Inferior parietal cortex (tissue), 1 donor: ENCODE data around the gene AGBL1.

Experiments used
- DNase-seq: peaks from one replicate; pipeline ENCODE4 v3.0.0-alpha.2; 2016; ENCODE audit errors: extremely low spot score

AGBL1 gene

DNA sequence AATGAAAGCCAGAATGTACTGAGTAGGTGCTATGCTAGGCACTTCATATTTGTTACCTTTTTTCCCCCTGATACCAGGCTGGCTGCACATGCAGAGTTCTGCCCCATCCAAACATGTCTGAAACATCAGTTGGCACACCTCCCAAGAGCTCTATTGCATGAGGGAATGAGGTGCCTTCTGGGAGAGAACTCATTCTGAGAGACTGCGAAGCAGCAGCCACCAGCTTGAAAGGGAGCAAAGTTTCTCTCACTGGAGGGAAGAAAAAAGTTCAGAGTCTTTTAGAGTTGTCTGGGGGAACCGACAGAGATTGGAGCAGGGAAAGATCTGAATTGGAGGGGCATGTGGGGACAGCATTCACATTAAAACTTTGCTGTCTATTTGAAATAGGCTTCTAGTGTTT, 84.1 kb downstream of the AGBL1 start:
- no peak for DNase-seq

- DNase-seq: no peak
Measured at GRCh38 chr15:86164232-86164898, 84.7 kb downstream of the AGBL1 start.

- no peak for DNase-seq
Measured at GRCh38 chr15:86165265-86166211, 85.9 kb downstream of the AGBL1 start.

GRCh38 chr15:86167841-86168240, 88.2 kb downstream of the AGBL1 start:
- no peak for DNase-seq

DNA sequence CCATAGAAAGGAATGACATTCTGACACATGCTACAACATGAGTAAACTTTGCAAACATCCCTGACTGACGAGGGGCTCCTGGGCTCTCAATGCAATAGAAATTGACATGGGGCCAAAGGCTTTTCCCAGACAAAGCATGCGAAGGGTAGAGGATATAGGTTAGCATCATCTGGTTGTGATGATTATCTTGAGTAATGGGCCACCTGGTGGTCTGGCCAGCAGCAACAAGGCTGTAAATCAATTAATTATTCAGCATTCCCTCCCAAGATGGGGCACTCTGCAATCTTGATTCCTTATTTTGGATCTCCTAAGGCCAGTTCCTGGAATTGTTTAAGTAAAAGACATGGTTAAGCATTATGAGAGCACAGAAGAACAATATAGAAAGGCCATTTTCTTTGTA, 99.2 kb downstream of the AGBL1 start:
- no peak for DNase-seq

DNA sequence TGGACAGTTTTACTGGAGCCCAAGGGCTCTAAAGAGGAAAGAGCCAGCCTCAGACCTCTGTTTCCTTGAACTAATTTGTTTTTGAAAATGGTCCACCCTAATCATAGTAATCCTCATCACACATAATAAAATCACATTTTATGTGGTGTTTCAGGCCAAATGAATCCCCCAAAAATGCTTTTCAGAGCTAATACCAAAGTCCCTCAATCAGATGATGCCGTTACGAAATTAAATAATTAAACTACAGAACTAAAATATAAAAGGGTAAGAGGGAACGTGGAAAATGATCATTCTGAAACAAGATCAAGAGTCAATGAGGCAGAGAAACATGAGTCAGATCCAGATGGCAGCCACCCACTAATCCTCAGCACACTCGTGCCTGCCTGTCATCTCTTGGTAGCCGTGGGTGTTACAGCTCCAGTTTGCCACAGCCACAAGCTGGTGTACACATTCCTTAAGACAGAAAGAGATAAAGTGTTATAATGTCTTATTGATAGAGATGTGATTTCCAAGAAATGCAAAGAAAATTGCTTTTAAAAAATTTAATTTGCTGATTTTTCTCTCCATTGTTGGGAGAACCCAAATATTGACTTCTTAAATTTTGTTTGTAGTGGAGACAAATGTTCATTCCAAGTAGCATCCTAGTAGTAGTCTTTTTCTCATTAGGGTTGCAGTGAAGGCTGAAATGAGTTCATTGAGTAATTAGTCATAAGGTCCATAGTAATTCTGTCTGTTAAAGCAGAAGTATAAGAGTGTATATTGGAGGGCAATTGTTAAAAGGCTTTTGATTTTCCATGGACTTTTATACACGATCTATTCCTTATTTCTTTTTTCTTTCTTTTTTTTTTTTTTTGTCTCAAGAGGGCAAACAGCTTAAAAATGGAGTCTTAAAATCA, 104.2 kb downstream of the AGBL1 start:
- DNase-seq: peak; percentile 45

- no peak for DNase-seq
Measured at GRCh38 chr15:86193716-86194380, 114.2 kb downstream of the AGBL1 start.

DNA sequence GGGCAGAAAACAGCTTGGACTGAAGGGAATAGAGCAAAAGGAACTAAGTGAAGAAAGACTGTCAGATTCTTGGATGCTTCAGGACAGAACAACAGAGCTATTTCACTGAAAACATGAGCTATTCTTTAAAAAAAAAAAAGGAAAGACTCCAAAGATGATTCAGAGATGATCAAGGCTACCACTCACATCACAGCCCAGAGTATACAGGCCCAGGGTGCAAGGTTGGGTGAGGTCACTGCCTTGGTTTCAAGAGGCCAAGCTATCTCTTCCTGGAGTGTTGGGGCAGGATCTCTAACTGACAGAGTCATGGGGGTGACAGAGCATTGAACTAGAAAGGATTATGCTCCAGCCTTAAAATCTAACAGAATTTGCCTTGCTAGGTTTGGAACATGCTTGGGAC, 118.1 kb downstream of the AGBL1 start:
- no peak for DNase-seq

GRCh38 chr15:86199467-86200145, 119.9 kb downstream of the AGBL1 start:
- no peak for DNase-seq

DNA sequence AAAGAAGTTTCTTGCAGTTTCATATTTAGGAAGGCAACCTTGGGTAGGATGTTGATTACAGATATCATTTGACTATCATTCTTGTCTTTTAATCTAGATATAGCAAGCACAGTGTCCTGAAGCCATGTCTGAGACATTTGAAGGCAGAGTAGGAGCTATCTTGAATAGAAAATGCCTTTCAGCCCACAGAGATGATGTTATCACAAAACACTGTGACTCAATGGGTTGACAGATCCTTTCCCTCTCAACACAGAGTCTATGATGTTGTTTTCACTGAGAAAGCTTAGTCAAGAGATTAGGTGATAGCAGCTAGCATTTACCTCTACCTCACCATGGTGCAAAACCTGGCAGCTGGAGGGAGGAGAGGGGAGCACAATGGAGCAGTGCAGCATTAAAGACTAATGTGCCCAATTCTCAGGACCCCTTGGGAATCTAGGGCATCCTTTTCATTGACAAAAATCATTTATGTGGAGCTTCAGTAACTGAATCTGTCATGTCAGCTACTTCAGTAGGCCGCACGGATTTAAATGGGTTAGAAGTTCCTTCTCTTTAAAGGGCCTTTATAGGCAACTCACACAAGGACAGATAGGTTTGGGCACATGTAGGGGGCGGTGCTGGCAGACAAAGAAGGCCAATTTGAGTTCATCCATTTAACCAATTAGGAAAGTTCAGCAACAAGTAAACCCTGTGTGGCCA, 121.8 kb downstream of the AGBL1 start:
- no peak for DNase-seq

- no peak for DNase-seq
Measured at GRCh38 chr15:86203462-86203861, 123.8 kb downstream of the AGBL1 start.

DNA sequence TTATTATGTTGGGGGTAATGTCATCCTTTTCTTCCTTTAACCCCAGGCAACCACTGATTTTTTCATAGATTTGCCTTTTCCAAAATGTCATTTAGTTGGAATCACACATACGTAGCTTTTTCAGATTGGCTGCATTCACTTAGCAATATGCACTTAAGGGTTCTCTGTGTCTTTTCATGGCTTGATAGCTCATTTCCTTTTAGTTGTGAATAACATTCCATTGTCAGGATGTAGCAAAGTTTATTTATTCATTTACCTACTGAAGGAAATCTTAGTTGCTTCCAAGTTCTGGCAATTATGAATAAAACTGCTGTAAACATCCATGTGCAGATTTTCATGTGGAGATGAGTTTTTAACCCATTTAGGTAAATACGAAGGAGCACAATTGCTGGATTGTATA, 125.4 kb downstream of the AGBL1 start:
- no peak for DNase-seq

- no peak for DNase-seq
Measured at GRCh38 chr15:86213420-86213819, 133.7 kb downstream of the AGBL1 start.

GRCh38 chr15:86213888-86214287, 134.2 kb downstream of the AGBL1 start:
- DNase-seq: no peak

DNA sequence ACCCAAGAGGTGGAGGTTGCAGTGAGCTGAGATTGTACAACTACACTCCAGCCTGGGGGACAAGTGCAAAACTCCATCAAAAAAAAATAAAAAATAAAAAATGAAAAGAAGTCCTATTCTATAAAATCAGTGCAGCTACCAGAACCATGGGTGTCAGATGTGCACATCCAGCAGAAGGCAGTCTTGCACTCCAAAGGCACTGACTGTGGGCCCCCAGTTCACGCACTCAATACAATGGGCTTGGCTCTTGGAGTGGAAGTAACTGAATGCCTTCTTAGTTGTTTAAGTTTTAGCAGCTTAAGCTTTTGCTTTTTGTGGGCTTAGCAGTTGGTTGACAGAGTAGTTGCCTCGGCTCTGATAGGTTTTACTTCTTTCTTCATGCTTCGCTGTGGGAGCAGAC, 141.4 kb downstream of the AGBL1 start:
- DNase-seq: no peak

DNA sequence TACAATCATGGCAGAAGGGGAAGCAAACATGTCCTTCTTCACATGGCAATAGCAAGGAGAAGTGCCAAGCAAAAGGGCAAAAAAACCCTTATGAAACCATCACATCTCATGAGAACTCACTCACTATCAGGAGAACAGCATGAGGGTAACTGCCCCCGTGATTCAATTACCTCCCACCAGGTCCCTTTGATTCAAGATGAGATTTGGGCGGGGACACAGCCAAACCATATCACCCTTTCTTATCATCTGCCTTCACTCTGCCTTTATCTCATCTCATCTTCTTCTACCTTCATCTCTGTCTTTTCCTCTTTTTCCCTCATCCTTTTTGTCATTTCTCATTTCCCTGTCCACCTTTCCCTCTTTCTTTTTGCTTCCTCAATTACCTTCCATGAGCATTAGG, 149.6 kb downstream of the AGBL1 start:
- no peak for DNase-seq

- no peak for DNase-seq
Measured at GRCh38 chr15:86229936-86230335, 150.3 kb downstream of the AGBL1 start.

GRCh38 chr15:86231864-86232721, 152.4 kb downstream of the AGBL1 start:
- DNase-seq: peak; percentile 36

DNA sequence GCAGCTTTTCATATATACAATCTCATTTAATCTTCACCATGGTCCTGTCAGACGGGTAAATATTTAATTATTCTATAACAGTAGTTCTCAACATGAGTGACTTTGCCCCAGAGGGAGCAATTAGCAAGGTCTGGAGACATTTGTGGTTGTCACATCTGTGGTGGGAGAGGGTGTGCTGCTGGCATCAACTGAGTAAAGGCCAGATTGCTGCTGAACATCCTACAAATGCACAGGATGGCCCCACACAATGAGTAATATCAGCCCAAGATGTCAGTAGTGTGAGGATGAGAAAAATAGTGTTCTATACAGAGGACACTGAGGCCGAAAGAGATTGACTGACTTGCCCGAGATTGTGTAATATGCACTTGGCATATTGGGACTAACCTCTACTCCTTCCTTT, 156.0 kb downstream of the AGBL1 start:
- DNase-seq: no peak
